A549 treated with CORT108297 at 1 μM for 4 hours (cell line): ENCODE results near the gene IL17RE. TPM values are rescaled to one million over a fixed set of nuclear protein-coding genes. Genes with fewer than 3 reads are reported as not detected.

ENCODE experiments used
- total RNA-seq: library from RNA; stranded (reverse); fragments of 200-300 nt; extraction: Qiagen RNA extraction; gene quantifications from 5 replicates; pipeline ENCODE4 v1.2.3, GENCODE V29; 2022

Gene IL17RE, protein sequence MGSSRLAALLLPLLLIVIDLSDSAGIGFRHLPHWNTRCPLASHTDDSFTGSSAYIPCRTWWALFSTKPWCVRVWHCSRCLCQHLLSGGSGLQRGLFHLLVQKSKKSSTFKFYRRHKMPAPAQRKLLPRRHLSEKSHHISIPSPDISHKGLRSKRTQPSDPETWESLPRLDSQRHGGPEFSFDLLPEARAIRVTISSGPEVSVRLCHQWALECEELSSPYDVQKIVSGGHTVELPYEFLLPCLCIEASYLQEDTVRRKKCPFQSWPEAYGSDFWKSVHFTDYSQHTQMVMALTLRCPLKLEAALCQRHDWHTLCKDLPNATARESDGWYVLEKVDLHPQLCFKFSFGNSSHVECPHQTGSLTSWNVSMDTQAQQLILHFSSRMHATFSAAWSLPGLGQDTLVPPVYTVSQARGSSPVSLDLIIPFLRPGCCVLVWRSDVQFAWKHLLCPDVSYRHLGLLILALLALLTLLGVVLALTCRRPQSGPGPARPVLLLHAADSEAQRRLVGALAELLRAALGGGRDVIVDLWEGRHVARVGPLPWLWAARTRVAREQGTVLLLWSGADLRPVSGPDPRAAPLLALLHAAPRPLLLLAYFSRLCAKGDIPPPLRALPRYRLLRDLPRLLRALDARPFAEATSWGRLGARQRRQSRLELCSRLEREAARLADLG
- 1.1 to 1.3 TPM (median 1.1 TPM) in 5 replicates for total RNA-seq

DNA sequence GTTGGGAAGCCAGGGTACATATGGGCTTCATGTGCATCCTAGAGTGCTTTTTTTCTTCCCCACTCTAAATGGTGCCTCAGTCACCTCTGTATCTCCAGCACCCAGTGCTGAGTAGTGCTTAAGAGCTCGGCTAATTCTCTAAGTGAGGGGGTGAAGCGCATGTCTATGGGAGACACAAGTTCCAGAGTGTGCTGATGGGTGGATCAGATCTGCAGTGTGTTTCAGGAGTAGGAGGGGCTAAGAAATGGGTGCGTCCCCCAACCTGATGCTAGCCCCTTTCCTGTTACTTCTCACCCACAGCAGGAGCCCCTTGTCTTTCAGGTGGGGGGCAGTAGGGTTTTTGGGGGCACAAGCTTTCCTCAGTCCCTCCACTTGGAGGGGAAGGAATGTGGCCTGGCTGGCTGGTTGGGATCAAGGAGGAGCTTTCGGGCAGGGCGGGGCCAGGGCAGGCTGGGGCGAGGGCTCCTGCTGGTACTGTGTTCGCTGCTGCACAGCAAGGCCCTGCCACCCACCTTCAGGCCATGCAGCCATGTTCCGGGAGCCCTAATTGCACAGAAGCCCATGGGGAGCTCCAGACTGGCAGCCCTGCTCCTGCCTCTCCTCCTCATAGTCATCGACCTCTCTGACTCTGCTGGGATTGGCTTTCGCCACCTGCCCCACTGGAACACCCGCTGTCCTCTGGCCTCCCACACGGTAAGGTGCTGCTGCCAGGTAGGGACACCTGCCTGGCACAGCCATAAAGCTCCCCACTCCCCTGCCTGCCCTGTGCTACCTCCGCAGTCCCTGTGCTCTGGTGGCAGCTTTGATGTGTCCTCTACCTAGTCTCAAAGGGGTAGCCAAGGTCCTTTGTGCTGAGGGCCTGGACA is at the start of gene IL17RE:
Gene IL17RE (plus strand): TSS at position 477 of the 866 bp plus-strand sequence. CDS start 85 bp downstream, at position 562.

DNA sequence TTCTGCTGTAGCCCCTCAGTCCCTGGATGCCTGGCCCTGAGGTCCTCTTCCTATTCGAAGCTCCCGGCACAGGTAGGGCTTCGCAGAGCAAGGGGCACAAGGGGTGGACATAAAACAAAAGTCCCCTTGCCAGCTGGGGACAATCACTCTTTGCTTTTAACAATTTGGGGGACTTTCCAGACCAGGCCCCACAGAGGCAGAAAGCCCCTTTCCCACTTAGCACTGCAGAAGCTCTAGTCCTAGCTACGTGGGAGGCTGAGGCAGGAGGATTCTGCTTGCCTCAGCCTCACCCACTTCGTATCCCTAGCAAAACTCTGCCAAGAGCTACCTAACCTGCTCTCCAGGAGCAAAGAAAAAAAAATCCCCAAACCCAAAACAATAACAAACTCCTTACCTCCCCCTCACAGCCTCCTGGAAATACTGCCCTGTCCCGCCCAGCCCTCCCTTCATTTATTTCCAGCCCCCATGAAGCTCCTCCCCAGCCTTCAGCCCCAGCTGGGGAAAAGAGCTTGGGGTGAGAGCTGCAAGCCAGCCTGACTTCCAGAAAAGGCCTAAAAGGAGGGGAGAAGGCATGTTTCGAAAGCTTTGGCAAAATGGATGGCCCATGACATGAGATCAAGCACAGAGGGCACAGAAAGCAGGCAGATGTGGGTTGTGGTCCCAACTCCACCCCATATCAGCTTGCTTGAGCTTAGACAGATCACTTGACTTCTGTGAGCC is 22.7 kb upstream of the IL17RE start, which contains the start of gene CIDEC:
Gene CIDEC (minus strand): TSS at position 424 of the 720 bp plus-strand sequence. CDS start 1,767 bp downstream, outside the sequence.

DNA sequence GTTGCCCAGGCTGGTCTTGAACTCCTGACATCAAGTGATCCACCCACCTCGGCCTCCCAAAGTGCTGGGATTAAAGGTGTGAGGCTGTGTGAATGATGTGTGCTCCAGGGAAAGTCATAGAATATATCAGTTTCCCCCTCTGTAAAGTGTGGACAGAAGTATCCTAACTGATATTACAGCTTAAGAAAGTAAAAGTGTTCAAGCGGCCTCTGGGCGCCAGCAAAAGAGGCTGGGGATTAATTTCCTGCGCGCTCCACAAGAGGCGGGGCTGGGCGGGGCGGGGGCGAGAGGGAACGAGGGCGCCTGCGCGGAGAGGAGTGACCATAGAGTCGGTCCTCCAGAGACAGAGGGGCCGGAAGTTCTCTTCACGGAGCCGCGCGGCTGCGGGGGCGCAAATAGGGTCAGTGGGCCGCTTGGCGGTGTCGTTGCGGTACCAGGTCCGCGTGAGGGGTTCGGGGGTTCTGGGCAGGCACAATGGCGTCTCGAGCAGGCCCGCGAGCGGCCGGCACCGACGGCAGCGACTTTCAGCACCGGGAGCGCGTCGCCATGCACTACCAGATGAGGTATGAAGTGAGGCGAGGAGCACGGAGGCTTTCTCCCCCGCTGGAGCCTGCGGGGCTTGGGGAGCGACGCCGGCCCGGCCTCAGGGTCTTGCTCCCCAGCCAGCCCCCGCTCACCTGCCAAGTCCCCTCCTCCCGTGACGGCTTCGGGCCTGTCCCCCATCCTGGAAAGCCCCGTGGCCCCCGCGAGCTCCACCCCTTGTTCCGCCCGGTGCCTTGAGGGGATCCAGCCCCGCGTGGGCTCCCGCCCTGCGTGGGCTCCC is 12.2 kb upstream of the IL17RE start, which contains the start of gene JAGN1:
Gene JAGN1 (plus strand): TSS at position 362 of the 823 bp plus-strand sequence. CDS start 113 bp downstream, at position 475.

DNA sequence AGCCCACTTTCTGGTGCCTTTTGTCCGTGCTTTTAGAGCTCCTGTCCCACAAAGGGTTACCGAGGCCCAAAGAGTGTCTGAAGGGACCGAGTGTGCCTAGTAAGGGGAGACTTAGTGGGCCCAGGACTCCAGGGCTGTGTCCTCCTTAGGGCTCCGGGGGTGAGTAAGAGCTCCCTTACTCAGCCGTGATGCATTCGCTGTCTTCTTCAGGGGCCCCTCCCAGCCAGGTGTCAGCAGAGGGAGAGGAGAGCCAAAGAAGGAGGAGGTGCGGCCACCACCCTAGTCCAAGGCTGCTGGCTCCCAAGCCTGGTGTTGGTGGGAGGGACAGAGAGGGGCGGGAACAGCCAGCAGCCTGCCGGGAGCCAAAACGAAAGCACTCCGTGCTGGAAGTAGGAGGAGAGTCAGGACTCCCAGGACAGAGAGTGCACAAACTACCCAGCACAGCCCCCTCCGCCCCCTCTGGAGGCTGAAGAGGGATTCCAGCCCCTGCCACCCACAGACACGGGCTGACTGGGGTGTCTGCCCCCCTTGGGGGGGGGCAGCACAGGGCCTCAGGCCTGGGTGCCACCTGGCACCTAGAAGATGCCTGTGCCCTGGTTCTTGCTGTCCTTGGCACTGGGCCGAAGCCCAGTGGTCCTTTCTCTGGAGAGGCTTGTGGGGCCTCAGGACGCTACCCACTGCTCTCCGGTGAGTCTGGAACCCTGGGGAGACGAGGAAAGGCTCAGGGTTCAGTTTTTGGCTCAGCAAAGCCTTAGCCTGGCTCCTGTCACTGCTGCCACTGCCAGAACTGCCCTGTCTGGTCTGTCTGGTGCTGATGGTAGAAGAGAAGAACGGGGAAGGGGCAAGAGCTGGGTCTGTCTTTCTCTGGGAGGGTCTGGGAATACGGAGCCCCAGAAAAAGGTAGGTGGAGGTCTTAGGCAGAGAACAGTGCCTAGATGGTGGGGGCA is 14.4 kb downstream of the IL17RE start, which contains the start of gene IL17RC:
Gene IL17RC (plus strand): TSS at position 365 of the 947 bp plus-strand sequence. CDS start 218 bp downstream, at position 583.

GRCh38 chr3:9933561-9934234 is 31.1 kb downstream of the IL17RE start, which contains the start of gene CRELD1:
TSS of gene CRELD1 (plus strand) at chr3:9933834. CDS start at chr3:9934439, 605 bp downstream.

GRCh38 chr3:9951962-9952805 is 49.5 kb downstream of the IL17RE start, which contains the start of gene PRRT3:
TSS of gene PRRT3 (minus strand) at chr3:9952408. CDS start at chr3:9950115, 2,293 bp downstream.

Other genes with a start within 250 kb of the IL17RE start
- 0.09 to 0.24 TPM (median 0.14 TPM) in 5 replicates for gene CPNE9, start 199.0 kb upstream of the IL17RE start, total RNA-seq
- 15.5 to 20.8 TPM (median 18.6 TPM) in 5 replicates for gene BRPF1, start 171.1 kb upstream of the IL17RE start, total RNA-seq
- 15.7 to 20.8 TPM (median 18.4 TPM) in 5 replicates for gene OGG1, start 152.9 kb upstream of the IL17RE start, total RNA-seq
- gene CAMK1, start 132.9 kb upstream of the IL17RE start, total RNA-seq, result 13.5 to 17.3 TPM (median 16.4 TPM) in 5 replicates
- gene TADA3, start 110.4 kb upstream of the IL17RE start, total RNA-seq, result 51.7 to 59.4 TPM (median 58.8 TPM) in 5 replicates
- gene ARPC4, start 109.8 kb upstream of the IL17RE start, total RNA-seq, result 141 to 238 TPM (median 145 TPM) in 5 replicates
- 6.0 to 8.7 TPM (median 8.3 TPM) in 5 replicates for gene TTLL3, start 92.6 kb upstream of the IL17RE start, total RNA-seq
- 38.9 to 54.0 TPM (median 49.6 TPM) in 5 replicates for gene RPUSD3, start 58.8 kb upstream of the IL17RE start, total RNA-seq
- gene CIDEC, start 22.6 kb upstream of the IL17RE start, total RNA-seq, result 7.1 to 13.3 TPM (median 10.2 TPM) in 5 replicates
- gene JAGN1, start 12.2 kb upstream of the IL17RE start, total RNA-seq, result 58.8 to 79.6 TPM (median 72.0 TPM) in 5 replicates
- gene IL17RC, start 14.2 kb downstream of the IL17RE start, total RNA-seq, result 15.9 to 18.8 TPM (median 17.4 TPM) in 5 replicates
- gene CRELD1, start 31.0 kb downstream of the IL17RE start, total RNA-seq, result 8.8 to 12.9 TPM (median 12.2 TPM) in 5 replicates
- gene PRRT3, start 49.6 kb downstream of the IL17RE start, total RNA-seq, result 0.87 to 2.0 TPM (median 1.7 TPM) in 5 replicates
- 118 to 137 TPM (median 119 TPM) in 5 replicates for gene EMC3, start 84.0 kb downstream of the IL17RE start, total RNA-seq
- 16.4 to 23.3 TPM (median 18.6 TPM) in 5 replicates for gene FANCD2, start 123.6 kb downstream of the IL17RE start, total RNA-seq
- not detected in 5 replicates for gene FANCD2OS, start 205.4 kb downstream of the IL17RE start, total RNA-seq
- 173 to 183 TPM (median 177 TPM) in 5 replicates for gene BRK1, start 212.8 kb downstream of the IL17RE start, total RNA-seq
- gene VHL, start 238.9 kb downstream of the IL17RE start, total RNA-seq, result 27.4 to 35.5 TPM (median 30.0 TPM) in 5 replicates